OCI-LY3 (cell line): ENCODE data around the gene ISG15.

Source experiments
- H2AFZ ChIP-seq: fragments of 200-600, 300-600 bp; shearing (Covaris generic); 2 replicates; pipeline ENCODE4 v1.6.0; 2014; ENCODE audit warnings: antibody characterized with exemption, low read depth, low read length
- H3K27ac ChIP-seq: fragments of 200-600, 300-600 bp; sonication (generic); 2 replicates; pipeline ENCODE4 v1.5.1; 2014; ENCODE audit warnings: mild to moderate bottlenecking, low read length, moderate library complexity, mixed read lengths
- H3K27me3 ChIP-seq: fragments of 200-600, 300-600 bp; sonication (generic); 2 replicates; pipeline ENCODE4 v1.6.1; 2014; ENCODE audit warnings: low read depth, low read length, mixed read lengths
- H3K36me3 ChIP-seq: fragments of 200-600, 300-600 bp; sonication (generic); replicated peaks from 2 replicates; pipeline ENCODE3; 2014; ENCODE audit warnings: low read depth, low read length, mixed read lengths
- H3K4me1 ChIP-seq: fragments of 300-600, 200-600 bp; sonication (generic); 2 replicates; pipeline ENCODE4 v1.6.1; 2014; ENCODE audit warnings: low read length, mixed read lengths
- H3K4me2 ChIP-seq: fragments of 200-600, 300-600 bp; sonication (generic); 2 replicates; pipeline ENCODE4 v1.6.1; 2014; ENCODE audit warnings: low read length, mixed read lengths
- H3K4me3 ChIP-seq: fragments of 300-600, 200-600 bp; sonication (generic); 2 replicates; pipeline ENCODE4 v1.5.1; 2014; ENCODE audit warnings: antibody characterized with exemption, mild to moderate bottlenecking, low read length, moderate library complexity
- H3K79me2 ChIP-seq: fragments of 300-600, 200-600 bp; shearing (Covaris generic); 2 replicates; pipeline ENCODE4 v1.6.1; 2014; ENCODE audit warnings: mild to moderate bottlenecking, low read length, mixed read lengths
- H3K9ac ChIP-seq: fragments of 300-600, 200-600 bp; shearing (Covaris generic); 2 replicates; pipeline ENCODE4 v1.6.0; 2014; ENCODE audit warnings: mild to moderate bottlenecking, low read length, moderate library complexity
- H3K9me3 ChIP-seq: fragments of 200-600, 300-600 bp; shearing (Covaris generic); 2 replicates; pipeline ENCODE4 v1.6.1; 2014; ENCODE audit warnings: low read length, mixed read lengths; ENCODE audit not compliant: insufficient read depth
- H4K20me1 ChIP-seq: fragments of 200-600, 300-600 bp; sonication (generic); 2 replicates; pipeline ENCODE4 v1.6.1; 2016; ENCODE audit warnings: low read length, mixed read lengths; ENCODE audit not compliant: insufficient read depth
- CTCF ChIP-seq: fragments of 200-600, 300-600 bp; sonication (generic); IDR thresholded peaks from 2 replicates; pipeline ENCODE4 v1.5.1; 2014; ENCODE audit warnings: antibody characterized with exemption, low read length, low read depth
- EZH2phosphoT487 ChIP-seq: fragments of 200-600 bp; shearing (Covaris generic); IDR thresholded peaks from 2 replicates; pipeline ENCODE4 v1.6.1; 2018; ENCODE audit warnings: antibody characterized with exemption, mixed run types, low read depth

Gene ISG15

GRCh38 chr1:1033009-1033587 lies 19.8 kb downstream of the ISG15 start:
- TF ChIP-seq CTCF (peak; percentile 28; the same call in 1 of the 2 replicates), EZH2phosphoT487 (no peak)
- Histone ChIP-seq H3K9ac (no peak overlapping the region), H3K27me3 (peaks cover 3% of the 10 kb centered on the region; the same call in 1 of the 2 replicates), H4K20me1 (peaks cover 14% of the 10 kb centered on the region), H3K79me2 (no peaks in the 10 kb centered on the region), H2AFZ (no peak overlapping the region), H3K36me3 (no peaks in the 10 kb centered on the region), H3K9me3 (no peaks in the 10 kb centered on the region), H3K4me2 (no peak overlapping the region), H3K4me3 (no peak overlapping the region), H3K4me1 (peaks cover 1% of the 10 kb centered on the region; the same call in 1 of the 2 replicates), H3K27ac (no peak overlapping the region)

DNA sequence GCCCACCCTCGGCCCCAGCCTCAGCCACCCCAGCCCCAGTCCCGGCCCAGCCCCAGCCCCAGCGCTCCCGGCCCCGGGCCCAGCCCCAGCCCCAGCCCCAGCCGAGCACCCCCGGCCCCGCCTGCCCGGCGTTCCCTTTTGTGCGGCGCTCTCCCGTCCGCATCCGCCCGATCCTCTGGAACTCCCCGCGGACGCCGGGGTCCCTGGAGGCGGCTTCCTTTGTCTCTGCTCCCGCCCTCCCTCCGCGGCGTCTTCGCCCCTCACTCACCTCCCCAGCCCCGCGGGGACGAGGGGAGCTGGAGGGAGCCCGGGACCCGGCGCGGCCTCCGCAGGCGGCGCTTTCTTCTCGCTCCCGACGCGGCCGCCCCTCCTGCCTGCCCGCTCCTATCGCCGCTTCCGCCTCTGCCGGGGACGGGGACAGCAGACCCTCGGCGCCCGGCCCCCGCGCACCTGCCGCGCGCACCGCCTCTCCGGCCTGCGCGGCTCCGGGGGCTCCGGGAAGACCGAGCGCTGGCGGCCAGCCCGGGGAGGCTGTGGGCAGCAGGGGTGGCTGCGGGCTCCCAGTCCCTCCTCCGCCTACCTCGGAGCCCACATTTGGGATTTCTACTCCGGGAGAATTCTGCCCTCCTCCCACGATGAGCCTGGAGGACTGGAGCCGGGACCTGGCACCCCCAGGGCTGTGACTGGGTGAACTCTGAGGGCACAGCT lies 20.6 kb downstream of the ISG15 start:
- H4K20me1 ChIP-seq, result peaks cover 19% of the 10 kb centered on the region
- H3K36me3 ChIP-seq, result no peaks in the 10 kb centered on the region
- H2AFZ ChIP-seq, result no peak overlapping the region
- no peaks in the 10 kb centered on the region for H3K9me3 ChIP-seq
- H3K9ac ChIP-seq, result no peak overlapping the region
- no peak for TF ChIP-seq EZH2phosphoT487
- TF ChIP-seq CTCF, result no peak
- H3K4me1 ChIP-seq, result peaks cover 9% of the 10 kb centered on the region
- no peaks in the 10 kb centered on the region for H3K79me2 ChIP-seq
- H3K27ac ChIP-seq, result no peak overlapping the region
- H3K4me3 ChIP-seq, result no peak overlapping the region
- no peak overlapping the region for H3K4me2 ChIP-seq
- peaks cover 8% of the 10 kb centered on the region; the same call in 1 of the 2 replicates for H3K27me3 ChIP-seq

DNA sequence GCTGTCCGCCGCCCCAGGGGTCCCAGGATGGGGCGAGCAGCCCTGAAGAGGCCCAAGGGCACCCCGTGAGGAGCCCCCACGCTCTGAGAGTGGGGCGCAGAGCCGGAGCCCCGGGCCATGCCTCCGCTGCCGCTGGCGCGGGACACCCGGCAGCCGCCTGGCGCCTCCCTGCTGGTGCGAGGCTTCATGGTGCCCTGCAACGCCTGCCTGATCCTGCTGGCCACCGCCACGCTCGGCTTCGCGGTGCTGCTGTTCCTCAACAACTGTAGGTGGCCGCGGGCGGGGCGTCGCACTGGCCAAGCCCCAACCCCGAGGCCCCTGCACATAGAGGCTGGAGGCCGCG lies 21.1 kb downstream of the ISG15 start:
- no peaks in the 10 kb centered on the region for H3K79me2 ChIP-seq
- H4K20me1 ChIP-seq, result peaks cover 19% of the 10 kb centered on the region

More for the DNA sequence above, 21.1 kb downstream of the ISG15 start:
- H3K4me1 ChIP-seq, result peaks cover 14% of the 10 kb centered on the region
- TF ChIP-seq CTCF, result no peak
- no peak for TF ChIP-seq EZH2phosphoT487
- no peak overlapping the region for H3K9ac ChIP-seq
- H3K27ac ChIP-seq, result no peak overlapping the region
- no peaks in the 10 kb centered on the region for H3K9me3 ChIP-seq
- H3K4me3 ChIP-seq, result no peak overlapping the region
- H2AFZ ChIP-seq, result no peak overlapping the region
- no peaks in the 10 kb centered on the region for H3K36me3 ChIP-seq
- no peak overlapping the region for H3K4me2 ChIP-seq
- peaks cover 8% of the 10 kb centered on the region; the same call in 1 of the 2 replicates for H3K27me3 ChIP-seq
